ENCODE results near the gene METTL24.

Gene METTL24

GRCh38 chr6:110298411-110298810, 59.7 kb downstream of the METTL24 start:
- Histone ChIP-seq H3K9ac (ENCODE audit: low read length) (no peak overlapping the region), H3K36me3 (ENCODE audit: control insufficient read depth in 1 of 2, insufficient read depth in 2 of 2, low read depth in 1 of 2, low read length in 2 of 2) (no peaks in the 10 kb centered on the region), H2BK12ac (ENCODE audit: low read length in 2 of 2) (no peak overlapping the region), H3K79me1 (replicated peaks; ENCODE audit: low read length, poor library complexity, severe bottlenecking) (no peaks in the 10 kb centered on the region), H3K23ac (ENCODE audit: low read length in 2 of 2) (no peak overlapping the region), H3K4me2 (ENCODE audit: low read length, poor library complexity, severe bottlenecking) (no peak overlapping the region), H3K4ac (ENCODE audit: low read depth in 1 of 2, low read length in 2 of 2) (no peak overlapping the region), H3K9me3 (ENCODE audit: control insufficient read depth, low read length) (no peaks in the 10 kb centered on the region), H2BK15ac (ENCODE audit: low read depth, poor library complexity, severe bottlenecking) (no peak overlapping the region), H4K8ac (ENCODE audit: low read length) (no peak overlapping the region), H2BK120ac (ENCODE audit: low read depth, low read length) (no peak overlapping the region), H3K27ac (ENCODE audit: low read length, poor library complexity, severe bottlenecking) (no peak overlapping the region), H3K27me3 (ENCODE audit: control insufficient read depth in 1 of 2, insufficient read depth in 1 of 2, low read length in 2 of 2) (peaks cover 0 to 3% of the 10 kb centered on the region in 2 experiments), H2BK5ac (ENCODE audit: low read depth, low read length, poor library complexity, severe bottlenecking) (no peak overlapping the region), H3K14ac (ENCODE audit: low read length in 2 of 2) (no peak overlapping the region), H3K18ac (ENCODE audit: low read depth in 1 of 2, low read length in 2 of 2) (no peak overlapping the region), H4K91ac (ENCODE audit: low read length) (no peak overlapping the region), H2AK5ac (ENCODE audit: low read length, severe bottlenecking) (no peak overlapping the region), H3K4me3 (ENCODE audit: insufficient read depth in 1 of 2, low read depth in 1 of 2, low read length in 2 of 2) (no peak overlapping the region), H3K4me1 (ENCODE audit: control insufficient read depth, insufficient read depth, low read depth, low read length) (no peaks in the 10 kb centered on the region), H2AFZ (ENCODE audit: low read depth, low read length) (no peak overlapping the region)
- DNase-seq = no peak
- no CpG with 5 or more reads among the region's 2 CpGs for WGBS

- Histone ChIP-seq H3K4me1 (ENCODE audit: control insufficient read depth, insufficient read depth, low read depth, low read length) (no peaks in the 10 kb centered on the region), H2BK120ac (ENCODE audit: low read depth, low read length) (no peak overlapping the region), H3K9ac (ENCODE audit: low read length) (peak overlapping the region; percentile 41), H3K4me2 (ENCODE audit: low read length, poor library complexity, severe bottlenecking) (no peak overlapping the region), H3K79me1 (replicated peaks; ENCODE audit: low read length, poor library complexity, severe bottlenecking) (no peaks in the 10 kb centered on the region), H2BK5ac (ENCODE audit: low read depth, low read length, poor library complexity, severe bottlenecking) (no peak overlapping the region), H3K9me3 (ENCODE audit: control insufficient read depth, low read length) (no peaks in the 10 kb centered on the region), H2AFZ (ENCODE audit: low read depth, low read length) (no peak overlapping the region), H2AK5ac (ENCODE audit: low read length, severe bottlenecking) (no peak overlapping the region), H3K14ac (ENCODE audit: low read length in 2 of 2) (no peak overlapping the region), H2BK12ac (ENCODE audit: low read length in 2 of 2) (no peak overlapping the region), H4K8ac (ENCODE audit: low read length) (no peak overlapping the region), H3K23ac (ENCODE audit: low read length in 2 of 2) (no peak overlapping the region), H2BK15ac (ENCODE audit: low read depth, poor library complexity, severe bottlenecking) (no peak overlapping the region), H4K91ac (ENCODE audit: low read length) (no peak overlapping the region), H3K27me3 (ENCODE audit: control insufficient read depth in 1 of 2, insufficient read depth in 1 of 2, low read length in 2 of 2) (peaks cover 0 to 3% of the 10 kb centered on the region in 2 experiments), H3K36me3 (ENCODE audit: control insufficient read depth in 1 of 2, insufficient read depth in 2 of 2, low read depth in 1 of 2, low read length in 2 of 2) (no peaks in the 10 kb centered on the region), H3K18ac (ENCODE audit: low read depth in 1 of 2, low read length in 2 of 2) (no peak overlapping the region), H3K4ac (ENCODE audit: low read depth in 1 of 2, low read length in 2 of 2) (no peak overlapping the region), H3K4me3 (ENCODE audit: insufficient read depth in 1 of 2, low read depth in 1 of 2, low read length in 2 of 2) (peak overlapping the region in 1 of 2 experiments; percentile 54), H3K27ac (ENCODE audit: low read length, poor library complexity, severe bottlenecking) (no peak overlapping the region)
- 90% methylated on average over 6 of the region's 11 CpGs for WGBS
- DNase-seq = no peak
These were observed 61.7 kb downstream of the METTL24 start for GRCh38 chr6:110296241-110297025.

- Histone ChIP-seq H3K4me2 (ENCODE audit: low read length, poor library complexity, severe bottlenecking) (no peak overlapping the region), H4K91ac (ENCODE audit: low read length) (no peak overlapping the region), H2BK15ac (ENCODE audit: low read depth, poor library complexity, severe bottlenecking) (no peak overlapping the region), H2BK120ac (ENCODE audit: low read depth, low read length) (no peak overlapping the region), H3K27me3 (ENCODE audit: control insufficient read depth in 1 of 2, insufficient read depth in 1 of 2, low read length in 2 of 2) (peaks cover 0 to 3% of the 10 kb centered on the region in 2 experiments), H2BK5ac (ENCODE audit: low read depth, low read length, poor library complexity, severe bottlenecking) (no peak overlapping the region), H3K4ac (ENCODE audit: low read depth in 1 of 2, low read length in 2 of 2) (no peak overlapping the region), H3K79me1 (replicated peaks; ENCODE audit: low read length, poor library complexity, severe bottlenecking) (no peaks in the 10 kb centered on the region), H2BK12ac (ENCODE audit: low read length in 2 of 2) (no peak overlapping the region), H3K14ac (ENCODE audit: low read length in 2 of 2) (no peak overlapping the region), H3K9me3 (ENCODE audit: control insufficient read depth, low read length) (peaks cover 2% of the 10 kb centered on the region), H2AFZ (ENCODE audit: low read depth, low read length) (no peak overlapping the region), H3K4me3 (ENCODE audit: insufficient read depth in 1 of 2, low read depth in 1 of 2, low read length in 2 of 2) (no peak overlapping the region), H3K27ac (ENCODE audit: low read length, poor library complexity, severe bottlenecking) (no peak overlapping the region), H3K9ac (ENCODE audit: low read length) (no peak overlapping the region), H3K36me3 (ENCODE audit: control insufficient read depth in 1 of 2, insufficient read depth in 2 of 2, low read depth in 1 of 2, low read length in 2 of 2) (no peaks in the 10 kb centered on the region), H3K23ac (ENCODE audit: low read length in 2 of 2) (no peak overlapping the region), H4K8ac (ENCODE audit: low read length) (no peak overlapping the region), H2AK5ac (ENCODE audit: low read length, severe bottlenecking) (no peak overlapping the region), H3K18ac (ENCODE audit: low read depth in 1 of 2, low read length in 2 of 2) (no peak overlapping the region), H3K4me1 (ENCODE audit: control insufficient read depth, insufficient read depth, low read depth, low read length) (no peaks in the 10 kb centered on the region)
- no peak for DNase-seq
- 86% methylated on average over 4 of the region's 5 CpGs for WGBS
These were observed 62.5 kb downstream of the METTL24 start for GRCh38 chr6:110295451-110296165.

Measured in mesenchymal stem cell (in vitro differentiated cells and primary cell).